Panc1 (cell line): ENCODE results near the gene MAL. TPM values are rescaled to one million over a fixed set of nuclear protein-coding genes. Genes with fewer than 3 reads are reported as not detected.

Source experiments
- ATAC-seq: fragments of 200-7000 bp; cut with Tn5 transposase; 2 replicates; pipeline ENCODE4 v1.9.1; 2020; ENCODE audit warnings: mild to moderate bottlenecking, moderate library complexity
- BruUV-seq: library from RNA; stranded (reverse); fragments of 400-500 nt; replicated peaks from 2 replicates; lab custom pipeline; 2021; lab: Mats Ljungman, UMichigan
- CTCF ChIA-PET: fragments of 300-600 bp; sonication (Branson Sonifier 250); formaldehyde crosslinking; loops from one replicate; lab custom pipeline; 2022; ENCODE audit warnings: antibody characterized with exemption; lab: Charles Lee
- POLR2A ChIA-PET: fragments of 300-600 bp; sonication (Branson Sonifier 250); formaldehyde crosslinking; loops from one replicate; lab custom pipeline; 2022; ENCODE audit warnings: antibody characterized with exemption; lab: Charles Lee
- DNase-seq: peaks from one replicate; pipeline ENCODE4 v3.0.0-alpha.2; 2010; ENCODE audit warnings: low read depth, low spot score
- H3K27ac ChIP-seq: 2 replicates; pipeline ENCODE4 v1.5.1; 2011; ENCODE audit warnings: mild to moderate bottlenecking, low read length, inconsistent platforms
- H3K27me3 ChIP-seq: fragments of 200-500 bp; sonication (Bioruptor generic); 2 replicates; pipeline ENCODE4 v1.6.0; 2014; ENCODE audit warnings: low read length, inconsistent platforms; ENCODE audit not compliant: control insufficient read depth, insufficient read depth
- H3K36me3 ChIP-seq: fragments of 200-500 bp; sonication (Bioruptor generic); 2 replicates; pipeline ENCODE4 v1.5.1; 2014; ENCODE audit warnings: inconsistent platforms, mild to moderate bottlenecking, low read length, moderate library complexity; ENCODE audit not compliant: control insufficient read depth, insufficient read depth
- H3K4me1 ChIP-seq: 2 replicates; pipeline ENCODE4 v1.5.1; 2011; ENCODE audit warnings: inconsistent platforms, mild to moderate bottlenecking, low read length, moderate library complexity; ENCODE audit not compliant: control insufficient read depth, insufficient read depth
- H3K4me3 ChIP-seq, 2 experiments: 2 replicates each; pipeline ENCODE4 v1.5.1; 2011 to 2012; ENCODE audit warnings: low read depth in 2 of 2, low read length in 2 of 2, mild to moderate bottlenecking in 2 of 2, inconsistent platforms in 1 of 2, moderate library complexity in 1 of 2
- H3K9me3 ChIP-seq: fragments of 200-500 bp; sonication (Bioruptor generic); 2 replicates; pipeline ENCODE4 v1.5.1; 2014; ENCODE audit warnings: low read depth, mild to moderate bottlenecking, inconsistent platforms, low read length, moderate library complexity; ENCODE audit not compliant: control insufficient read depth, insufficient read depth
- POLR2AphosphoS5 ChIP-seq: IDR thresholded peaks from 2 replicates; pipeline ENCODE4 v1.6.1; 2012; ENCODE audit warnings: mild to moderate bottlenecking, low read depth, low read length, moderate library complexity
- SIN3A ChIP-seq: IDR thresholded peaks from 2 replicates; pipeline ENCODE4 v1.6.1; 2012; ENCODE audit warnings: low read depth, mild to moderate bottlenecking, low read length, moderate library complexity, borderline replicate concordance; ENCODE audit not compliant: insufficient read depth
- TCF7L2 ChIP-seq: IDR thresholded peaks from 2 replicates; pipeline ENCODE4 v1.6.1; 2011; ENCODE audit warnings: mild to moderate bottlenecking, low read depth, low read length, inconsistent platforms
- in situ Hi-C: cut with HindIII; loops from 2 replicates; pipeline ENCODE4 v1.10.0; 2016; ENCODE audit warnings: low sequenced_read_pairs, low pct_unique_long_range_greater_than_20kb
- intact Hi-C: fragments of 100-400 bp; cut with micrococcal nuclease; formaldehyde crosslinking; loops from one replicate; pipeline ENCODE4 v1.10.0; 2022; ENCODE audit not compliant: unreplicated experiment
- total RNA-seq: library from RNA; stranded (reverse); gene quantifications from one replicate; pipeline ENCODE4 v1.2.1, GENCODE V29; 2021; ENCODE audit not compliant: unreplicated experiment
- TF ChIP-seq, protein P1 (sequence below): fragments of 450-650 bp; IDR thresholded peaks from 2 replicates; pipeline ENCODE4 v1.5.1; 2017; ENCODE audit warnings: mild to moderate bottlenecking
- TF ChIP-seq, protein P2 (sequence below), 2 experiments: IDR thresholded peaks; 2 replicates each; pipeline ENCODE4 v1.6.1; 2011 to 2012; ENCODE audit warnings: low read depth in 2 of 2, control low read depth in 1 of 2, low read length in 1 of 2, mild to moderate bottlenecking in 1 of 2, moderate library complexity in 1 of 2; ENCODE audit not compliant: insufficient read depth in 1 of 2

Gene MAL
- total RNA-seq, 1 experiment from 2014 or later = 1.3 TPM

DNA sequence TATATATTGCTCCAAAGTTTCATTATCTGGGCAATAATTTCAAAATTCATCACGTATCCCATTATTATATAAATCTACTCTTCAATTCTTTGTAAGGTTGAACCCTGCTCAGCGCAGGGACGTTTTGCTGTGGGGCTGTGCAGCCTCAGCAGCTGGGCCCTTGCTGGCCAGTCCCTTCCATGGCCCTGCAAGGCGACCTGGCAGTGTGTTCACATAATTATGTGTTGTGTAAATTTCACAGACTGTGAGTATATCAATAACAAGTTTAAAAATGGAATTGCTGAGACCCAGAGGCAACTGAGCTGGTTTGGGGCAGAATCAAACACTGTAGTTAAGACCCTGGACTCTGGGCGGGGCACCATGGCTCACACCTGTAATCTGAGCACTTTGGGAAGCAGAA lies 16.1 kb upstream of the MAL start:
- intact Hi-C loops (no loop called here), in situ Hi-C loops (no loop called here)
- ATAC-seq (no peak), DNase-seq (no peak)
- Histone ChIP-seq H3K27ac (no peak overlapping the region), H3K27me3 (no peaks in the 10 kb centered on the region), H3K9me3 (no peaks in the 10 kb centered on the region), H3K4me1 (no peaks in the 10 kb centered on the region), H3K4me3 (no peak overlapping the region), H3K36me3 (no peaks in the 10 kb centered on the region)
- TF ChIP-seq, protein P1, sequence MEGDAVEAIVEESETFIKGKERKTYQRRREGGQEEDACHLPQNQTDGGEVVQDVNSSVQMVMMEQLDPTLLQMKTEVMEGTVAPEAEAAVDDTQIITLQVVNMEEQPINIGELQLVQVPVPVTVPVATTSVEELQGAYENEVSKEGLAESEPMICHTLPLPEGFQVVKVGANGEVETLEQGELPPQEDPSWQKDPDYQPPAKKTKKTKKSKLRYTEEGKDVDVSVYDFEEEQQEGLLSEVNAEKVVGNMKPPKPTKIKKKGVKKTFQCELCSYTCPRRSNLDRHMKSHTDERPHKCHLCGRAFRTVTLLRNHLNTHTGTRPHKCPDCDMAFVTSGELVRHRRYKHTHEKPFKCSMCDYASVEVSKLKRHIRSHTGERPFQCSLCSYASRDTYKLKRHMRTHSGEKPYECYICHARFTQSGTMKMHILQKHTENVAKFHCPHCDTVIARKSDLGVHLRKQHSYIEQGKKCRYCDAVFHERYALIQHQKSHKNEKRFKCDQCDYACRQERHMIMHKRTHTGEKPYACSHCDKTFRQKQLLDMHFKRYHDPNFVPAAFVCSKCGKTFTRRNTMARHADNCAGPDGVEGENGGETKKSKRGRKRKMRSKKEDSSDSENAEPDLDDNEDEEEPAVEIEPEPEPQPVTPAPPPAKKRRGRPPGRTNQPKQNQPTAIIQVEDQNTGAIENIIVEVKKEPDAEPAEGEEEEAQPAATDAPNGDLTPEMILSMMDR = no peak
- no TSS peak for BruUV-seq
- ChIA-PET CTCF (interaction anchor here (1.1 kb wide), 1 partner anchor 23 kb away, joined by 4 read pairs; no protein-coding TSS in a partner anchor), POLR2A (no interaction called here)

DNA sequence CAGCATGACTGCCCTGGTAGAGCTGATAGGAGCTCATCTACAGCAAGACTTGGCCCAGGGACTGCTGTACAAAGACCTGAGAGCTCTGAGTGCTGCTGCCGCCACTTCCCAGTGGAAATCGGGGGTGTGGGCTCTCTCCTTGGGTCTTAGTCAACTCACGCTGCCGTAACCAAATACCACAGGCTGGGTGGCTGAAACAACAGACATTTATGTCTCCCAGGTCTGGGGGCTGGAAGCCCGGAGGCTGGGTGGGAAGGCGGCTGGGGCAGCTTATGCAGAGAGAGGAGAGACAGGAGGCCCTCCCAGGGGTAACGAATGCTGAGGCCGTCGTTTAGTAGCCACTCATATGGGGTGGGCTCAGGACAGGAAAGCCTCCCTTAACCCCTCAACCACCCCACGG lies 15.4 kb upstream of the MAL start:
- Histone ChIP-seq H3K9me3 (no peaks in the 10 kb centered on the region), H3K27ac (no peak overlapping the region), H3K4me3 (no peak overlapping the region), H3K27me3 (no peaks in the 10 kb centered on the region), H3K36me3 (no peaks in the 10 kb centered on the region), H3K4me1 (no peaks in the 10 kb centered on the region)
- TF ChIP-seq, protein P2, sequence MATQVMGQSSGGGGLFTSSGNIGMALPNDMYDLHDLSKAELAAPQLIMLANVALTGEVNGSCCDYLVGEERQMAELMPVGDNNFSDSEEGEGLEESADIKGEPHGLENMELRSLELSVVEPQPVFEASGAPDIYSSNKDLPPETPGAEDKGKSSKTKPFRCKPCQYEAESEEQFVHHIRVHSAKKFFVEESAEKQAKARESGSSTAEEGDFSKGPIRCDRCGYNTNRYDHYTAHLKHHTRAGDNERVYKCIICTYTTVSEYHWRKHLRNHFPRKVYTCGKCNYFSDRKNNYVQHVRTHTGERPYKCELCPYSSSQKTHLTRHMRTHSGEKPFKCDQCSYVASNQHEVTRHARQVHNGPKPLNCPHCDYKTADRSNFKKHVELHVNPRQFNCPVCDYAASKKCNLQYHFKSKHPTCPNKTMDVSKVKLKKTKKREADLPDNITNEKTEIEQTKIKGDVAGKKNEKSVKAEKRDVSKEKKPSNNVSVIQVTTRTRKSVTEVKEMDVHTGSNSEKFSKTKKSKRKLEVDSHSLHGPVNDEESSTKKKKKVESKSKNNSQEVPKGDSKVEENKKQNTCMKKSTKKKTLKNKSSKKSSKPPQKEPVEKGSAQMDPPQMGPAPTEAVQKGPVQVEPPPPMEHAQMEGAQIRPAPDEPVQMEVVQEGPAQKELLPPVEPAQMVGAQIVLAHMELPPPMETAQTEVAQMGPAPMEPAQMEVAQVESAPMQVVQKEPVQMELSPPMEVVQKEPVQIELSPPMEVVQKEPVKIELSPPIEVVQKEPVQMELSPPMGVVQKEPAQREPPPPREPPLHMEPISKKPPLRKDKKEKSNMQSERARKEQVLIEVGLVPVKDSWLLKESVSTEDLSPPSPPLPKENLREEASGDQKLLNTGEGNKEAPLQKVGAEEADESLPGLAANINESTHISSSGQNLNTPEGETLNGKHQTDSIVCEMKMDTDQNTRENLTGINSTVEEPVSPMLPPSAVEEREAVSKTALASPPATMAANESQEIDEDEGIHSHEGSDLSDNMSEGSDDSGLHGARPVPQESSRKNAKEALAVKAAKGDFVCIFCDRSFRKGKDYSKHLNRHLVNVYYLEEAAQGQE (IDR thresholded peaks at IDR 0.05; ENCODE audit: insufficient read depth in 1 of 2, low read depth in 2 of 2, low read length in 1 of 2) = no peak
- TF ChIP-seq SIN3A (no peak), POLR2AphosphoS5 (no peak), TCF7L2 (no peak)
- TF ChIP-seq, protein P1 = no peak
- intact Hi-C loops = no loop called here
- POLR2A ChIA-PET = no interaction called here
- BruUV-seq = no TSS peak
- in situ Hi-C loops = no loop called here
- ATAC-seq = no peak
- CTCF ChIA-PET = interaction anchor here (1.1 kb wide), 1 partner anchor 24 kb away, joined by 4 read pairs; no protein-coding TSS in a partner anchor
- no peak for DNase-seq

DNA sequence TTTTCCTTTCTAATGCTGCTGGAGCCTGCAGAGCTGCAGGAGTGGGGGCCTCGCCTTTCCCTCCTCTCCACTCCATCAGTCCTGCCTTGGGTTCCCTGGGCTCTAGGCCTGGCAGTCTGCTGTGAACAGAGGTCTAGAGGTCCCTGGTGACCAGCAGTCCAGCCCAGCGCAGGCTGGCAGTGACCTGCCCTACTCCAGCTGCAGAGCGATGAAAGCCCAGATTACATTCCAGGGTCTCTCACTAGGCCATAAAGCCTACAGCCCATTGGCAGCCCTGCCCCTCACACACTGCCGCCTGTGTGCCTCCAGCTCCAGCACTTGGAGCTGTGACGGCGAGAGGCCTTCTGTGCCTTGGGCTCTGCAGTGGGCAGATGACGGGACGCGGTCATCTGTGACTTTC lies 14.8 kb upstream of the MAL start:
- Histone ChIP-seq H3K4me1 (no peaks in the 10 kb centered on the region), H3K4me3 (no peak overlapping the region), H3K27ac (no peak overlapping the region), H3K27me3 (no peaks in the 10 kb centered on the region), H3K36me3 (no peaks in the 10 kb centered on the region), H3K9me3 (no peaks in the 10 kb centered on the region)
- ATAC-seq (no peak), DNase-seq (no peak)
- intact Hi-C loops (no loop called here), in situ Hi-C loops (no loop called here)
- TF ChIP-seq, protein P2 (IDR thresholded peaks at IDR 0.05; ENCODE audit: insufficient read depth in 1 of 2, low read depth in 2 of 2, low read length in 1 of 2) = no peak
- TF ChIP-seq, protein P1 = no peak
- no peak for TF ChIP-seq SIN3A
- TF ChIP-seq POLR2AphosphoS5 = no peak
- TF ChIP-seq TCF7L2 = no peak
- POLR2A ChIA-PET = no interaction called here
- BruUV-seq = no TSS peak
- CTCF ChIA-PET = no interaction called here
